Tibial nerve (tissue), 4 donors: ENCODE results near the gene IDH3A.

ENCODE experiments used
- CTCF ChIP-seq, 5 experiments: fragments of 200-600 bp in 3 of 5; fragments of 450-650 bp in 2 of 5; sonication (generic) in 3 of 5; IDR thresholded peaks; one replicate each; pipeline ENCODE4 v1.5.1; 2016 to 2019; ENCODE audit warnings: antibody characterized with exemption in 5 of 5, mild to moderate bottlenecking in 3 of 5, moderate library complexity in 2 of 5
- EP300 ChIP-seq, 2 donors: sonication (generic); formaldehyde crosslinking; IDR thresholded peaks; one replicate each; pipeline ENCODE4 v1.6.1; 2017; ENCODE audit warnings: antibody characterized with exemption in 2 of 2, mild to moderate bottlenecking in 1 of 2

GRCh38 chr15:78107471-78107870 is 41.7 kb upstream of the IDH3A start:
- no peak for TF ChIP-seq CTCF (IDR thresholded peaks at IDR 0.05)
- no peak for TF ChIP-seq EP300 (IDR thresholded peaks at IDR 0.05)
